ENCODE results near the gene ARHGAP6. TPM values are rescaled to one million over a fixed set of nuclear protein-coding genes. Genes with fewer than 3 reads are reported as not detected.

ARHGAP6 gene
- total RNA-seq, 1 experiment from 2014 or later: 0.07 TPM

DNA sequence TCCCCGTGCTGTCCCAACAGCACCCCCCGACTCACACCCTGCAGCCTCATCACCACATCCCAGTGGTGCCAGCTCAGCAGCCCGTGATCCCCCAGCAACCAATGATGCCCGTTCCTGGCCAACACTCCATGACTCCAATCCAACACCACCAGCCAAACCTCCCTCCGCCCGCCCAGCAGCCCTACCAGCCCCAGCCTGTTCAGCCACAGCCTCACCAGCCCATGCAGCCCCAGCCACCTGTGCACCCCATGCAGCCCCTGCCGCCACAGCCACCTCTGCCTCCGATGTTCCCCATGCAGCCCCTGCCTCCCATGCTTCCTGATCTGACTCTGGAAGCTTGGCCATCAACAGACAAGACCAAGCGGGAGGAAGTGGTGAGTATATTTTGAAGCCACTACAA, 367.1 kb downstream of the ARHGAP6 start:
- H4K91ac ChIP-seq (ENCODE audit: insufficient read length, low read depth, low read length): no peak overlapping the region
- no CpG with 5 or more reads among the region's 9 CpGs for WGBS (ENCODE audit: extremely low coverage, insufficient read length, low lambda C conversion rate)
- no peak overlapping the region for H2BK15ac ChIP-seq (ENCODE audit: low read depth, low read length)

More for the DNA sequence above, 367.1 kb downstream of the ARHGAP6 start:
- Mint-ChIP-seq H3K27ac (peak overlapping the region in 1 of 3 experiments; percentile 96; a peak in 1 of 7 replicates), H3K27me3 (ENCODE audit: low read depth) (no peaks in the 10 kb centered on the region; the same call in none of the 2 replicates), H3K9me3 (peaks cover 44 to 47% of the 10 kb centered on the region in 2 experiments), H3K4me1 (peaks cover 4 to 6% of the 10 kb centered on the region in 2 experiments; a peak in 3 of 4 replicates), H3K4me3 (no peak overlapping the region), H3K36me3 (ENCODE audit: insufficient read depth in 1 of 3, low read depth in 3 of 3) (no peaks in the 10 kb centered on the region)
- Histone ChIP-seq H3K4me2 (ENCODE audit: insufficient read depth, insufficient read length, low read length) (no peak overlapping the region), H2BK5ac (ENCODE audit: insufficient read length, low read length) (no peak overlapping the region), H3K23me2 (ENCODE audit: insufficient read length, low read depth, low read length, poor library complexity, severe bottlenecking) (no peaks in the 10 kb centered on the region), H3K27ac (ENCODE audit: insufficient read length, low read depth, low read length) (no peak overlapping the region), H3T11ph (ENCODE audit: low read length) (no peak overlapping the region), H2BK120ac (ENCODE audit: low read depth, low read length, poor library complexity, severe bottlenecking) (no peak overlapping the region), H4K5ac (ENCODE audit: insufficient read length, low read depth, low read length) (no peak overlapping the region), H2BK12ac (ENCODE audit: insufficient read length, low read depth, low read length) (no peak overlapping the region), H3K79me1 (ENCODE audit: insufficient read depth, low read depth, low read length, poor library complexity, severe bottlenecking) (no peaks in the 10 kb centered on the region), H3K4me1 (ENCODE audit: insufficient read depth, low read length) (no peaks in the 10 kb centered on the region), H4K8ac (replicated peaks; ENCODE audit: insufficient read length, low read depth, low read length) (no peak overlapping the region), H3K9ac (ENCODE audit: extremely low read depth, insufficient read length, low read length) (no peak overlapping the region), H3K23ac (ENCODE audit: insufficient read length, low read depth, low read length) (no peak overlapping the region), H2BK20ac (ENCODE audit: low read depth, low read length, poor library complexity, severe bottlenecking) (no peak overlapping the region), H2AK5ac (ENCODE audit: insufficient read length, low read length) (no peak overlapping the region), H3K14ac (ENCODE audit: insufficient read depth, low read length) (no peak overlapping the region), H3K18ac (ENCODE audit: insufficient read length, low read depth, low read length) (no peak overlapping the region), H3K27me3 (ENCODE audit: insufficient read depth, low read length) (no peaks in the 10 kb centered on the region), H2AFZ (ENCODE audit: low read length) (no peak overlapping the region), H3K4ac (ENCODE audit: low read depth, low read length) (no peak overlapping the region), H3K79me2 (ENCODE audit: insufficient read depth, low read length) (no peaks in the 10 kb centered on the region), H4K20me1 (ENCODE audit: control insufficient read depth, insufficient read depth, insufficient read length) (no peaks in the 10 kb centered on the region), H3K56ac (ENCODE audit: insufficient read length, low read depth, low read length) (no peak overlapping the region), H3K9me3 (ENCODE audit: control insufficient read depth, low read depth, low read length) (no peaks in the 10 kb centered on the region)
- TF ChIP-seq, protein P1, sequence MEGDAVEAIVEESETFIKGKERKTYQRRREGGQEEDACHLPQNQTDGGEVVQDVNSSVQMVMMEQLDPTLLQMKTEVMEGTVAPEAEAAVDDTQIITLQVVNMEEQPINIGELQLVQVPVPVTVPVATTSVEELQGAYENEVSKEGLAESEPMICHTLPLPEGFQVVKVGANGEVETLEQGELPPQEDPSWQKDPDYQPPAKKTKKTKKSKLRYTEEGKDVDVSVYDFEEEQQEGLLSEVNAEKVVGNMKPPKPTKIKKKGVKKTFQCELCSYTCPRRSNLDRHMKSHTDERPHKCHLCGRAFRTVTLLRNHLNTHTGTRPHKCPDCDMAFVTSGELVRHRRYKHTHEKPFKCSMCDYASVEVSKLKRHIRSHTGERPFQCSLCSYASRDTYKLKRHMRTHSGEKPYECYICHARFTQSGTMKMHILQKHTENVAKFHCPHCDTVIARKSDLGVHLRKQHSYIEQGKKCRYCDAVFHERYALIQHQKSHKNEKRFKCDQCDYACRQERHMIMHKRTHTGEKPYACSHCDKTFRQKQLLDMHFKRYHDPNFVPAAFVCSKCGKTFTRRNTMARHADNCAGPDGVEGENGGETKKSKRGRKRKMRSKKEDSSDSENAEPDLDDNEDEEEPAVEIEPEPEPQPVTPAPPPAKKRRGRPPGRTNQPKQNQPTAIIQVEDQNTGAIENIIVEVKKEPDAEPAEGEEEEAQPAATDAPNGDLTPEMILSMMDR (conservative IDR thresholded peaks at IDR 0.05): no peak
- no peak for DNase-seq

Measured in H9 (cell line).